A673 (cell line): ENCODE measurements around the gene AFF2. TPM values are rescaled to one million over a fixed set of nuclear protein-coding genes. Genes with fewer than 3 reads are reported as not detected.

ENCODE experiments used
- BruUV-seq: library from RNA; stranded (reverse); fragments of 400-500 nt; replicated peaks from 2 replicates; lab custom pipeline; 2021; lab: Mats Ljungman, UMichigan
- CTCF ChIA-PET: fragments of 300-600 bp; sonication (Branson Sonifier 250); formaldehyde crosslinking; loops from one replicate; lab custom pipeline; 2022; ENCODE audit warnings: antibody characterized with exemption; lab: Charles Lee
- POLR2A ChIA-PET: fragments of 300-600 bp; sonication (Branson Sonifier 250); formaldehyde crosslinking; loops from one replicate; lab custom pipeline; 2022; ENCODE audit warnings: antibody characterized with exemption; ENCODE audit not compliant: low non-redundant PET; lab: Charles Lee
- DNase-seq: peaks from one replicate; pipeline ENCODE4 v3.0.0-alpha.2; 2015; ENCODE audit warnings: low spot score
- H3K27ac ChIP-seq: fragments of 200-600 bp; sonication (generic); 2 replicates; pipeline ENCODE4 v1.5.1; 2016; ENCODE audit warnings: mixed run types, low read depth, mild to moderate bottlenecking, mixed read lengths, antibody characterized with exemption, low read length; ENCODE audit not compliant: poor library complexity, severe bottlenecking
- H3K27me3 ChIP-seq: fragments of 200-600 bp; sonication (generic); replicated peaks from 2 replicates; pipeline ENCODE4 v1.6.1; 2017; ENCODE audit warnings: mixed run types, low read depth, mild to moderate bottlenecking, mixed read lengths, antibody characterized with exemption, low read length; ENCODE audit not compliant: insufficient read depth, poor library complexity
- H3K36me3 ChIP-seq: fragments of 200-600 bp; sonication (generic); 2 replicates; pipeline ENCODE4 v1.6.1; 2016; ENCODE audit warnings: mixed run types, mild to moderate bottlenecking, mixed read lengths, antibody characterized with exemption, low read length; ENCODE audit not compliant: insufficient read depth, poor library complexity, severe bottlenecking
- H3K4me1 ChIP-seq: fragments of 200-600 bp; sonication (generic); 2 replicates; pipeline ENCODE4 v1.6.1; 2017; ENCODE audit warnings: mixed run types, mild to moderate bottlenecking, mixed read lengths, antibody characterized with exemption, low read length; ENCODE audit not compliant: insufficient read depth, poor library complexity, severe bottlenecking
- H3K4me3 ChIP-seq: fragments of 200-600 bp; sonication (generic); 2 replicates; pipeline ENCODE4 v1.5.1; 2016; ENCODE audit warnings: low read depth, mixed run types, mild to moderate bottlenecking, mixed read lengths, low read length; ENCODE audit not compliant: poor library complexity, severe bottlenecking
- H3K9me3 ChIP-seq: fragments of 200-600 bp; sonication (generic); 2 replicates; pipeline ENCODE4 v1.6.1; 2016; ENCODE audit warnings: mixed run types, low read depth, mild to moderate bottlenecking, mixed read lengths, antibody characterized with exemption, low read length; ENCODE audit not compliant: poor library complexity, severe bottlenecking
- CTCF ChIP-seq: fragments of 300-800, 200-600 bp; sonication (generic); conservative IDR thresholded peaks from 2 replicates; pipeline ENCODE4 v1.5.1; 2017; ENCODE audit warnings: low read depth, mild to moderate bottlenecking, antibody characterized with exemption, low read length, moderate library complexity, mixed read lengths
- EZH2 ChIP-seq: fragments of 200-600 bp; sonication (generic); IDR thresholded peaks from 2 replicates; pipeline ENCODE4 v1.6.1; 2017; ENCODE audit warnings: borderline replicate concordance, low read depth, mild to moderate bottlenecking, mixed read lengths, antibody characterized with exemption, low read length; ENCODE audit not compliant: poor library complexity, severe bottlenecking
- intact Hi-C: fragments of 100-400 bp; cut with micrococcal nuclease; formaldehyde crosslinking; loops from one replicate; pipeline ENCODE4 v1.10.0; 2022; ENCODE audit not compliant: unreplicated experiment
- total RNA-seq: library from RNA; stranded (reverse); gene quantifications from 2 replicates; pipeline ENCODE4 v1.2.3, GENCODE V29; 2021

The AFF2 gene
- total RNA-seq, 1 experiment from 2014 or later = not detected

DNA sequence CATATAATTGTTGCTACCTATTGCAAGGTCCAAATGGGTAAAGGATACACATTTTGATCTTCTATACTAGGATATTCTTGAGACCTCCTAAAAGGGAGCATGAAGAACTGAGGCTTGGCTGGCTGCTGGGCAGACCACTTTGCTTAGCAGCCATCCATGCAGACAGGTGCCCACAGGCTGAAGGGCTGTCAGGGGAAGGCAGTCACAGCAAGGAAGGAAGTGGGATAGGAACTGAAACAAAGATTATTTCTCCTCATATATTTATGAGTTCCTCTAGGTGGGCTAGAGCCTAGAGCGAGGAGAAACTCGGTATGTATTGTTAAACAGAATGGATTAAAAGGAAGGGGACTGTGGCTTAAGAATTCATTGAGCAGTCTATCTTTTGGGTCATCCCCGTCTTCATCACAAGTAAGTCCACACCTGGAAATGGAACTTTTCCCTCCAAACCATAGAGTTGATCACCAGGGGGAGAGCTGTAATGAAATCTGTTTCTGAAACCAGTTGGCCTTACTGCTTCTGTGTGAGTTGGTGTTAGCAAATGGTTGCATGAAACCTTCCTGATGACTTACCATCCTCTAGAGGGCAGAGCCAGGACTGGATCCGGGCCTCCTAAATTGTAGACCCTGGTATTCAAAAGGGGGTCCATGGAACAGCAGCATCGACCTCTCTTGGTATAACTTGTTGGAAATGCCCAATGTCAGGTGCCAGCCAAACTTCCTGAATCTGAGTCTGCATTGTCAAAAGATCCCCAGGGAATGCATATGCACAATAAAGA lies 42.3 kb downstream of the AFF2 start:
- Histone ChIP-seq H3K4me3 (no peak overlapping the region), H3K36me3 (no peaks in the 10 kb centered on the region), H3K4me1 (no peaks in the 10 kb centered on the region), H3K27me3 (no peaks in the 10 kb centered on the region), H3K9me3 (no peaks in the 10 kb centered on the region), H3K27ac (no peak overlapping the region)
- POLR2A ChIA-PET = no interaction called here
- TF ChIP-seq EZH2 (no peak), CTCF (no peak)
- no TSS peak for BruUV-seq
- intact Hi-C loops = no loop called here
- DNase-seq = no peak
- CTCF ChIA-PET = no interaction called here

DNA sequence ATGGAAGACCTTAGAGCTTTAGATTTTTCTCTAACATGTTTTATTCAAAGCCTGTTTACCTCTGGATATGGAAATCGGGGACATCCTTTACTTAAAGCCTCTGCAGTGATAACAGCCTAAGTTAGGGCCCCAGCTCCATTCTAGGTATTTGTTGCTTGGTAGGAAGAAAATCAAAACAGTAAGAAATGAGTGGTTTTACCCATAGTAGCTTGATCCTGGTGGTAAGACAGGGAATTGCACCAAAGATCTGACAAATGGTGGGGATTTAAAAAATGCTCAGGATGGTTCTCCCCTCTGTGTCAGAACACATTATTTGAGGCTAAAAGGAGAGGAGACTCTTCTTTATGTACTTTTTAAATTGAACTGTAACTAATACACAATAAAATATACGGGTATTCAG lies 52.4 kb downstream of the AFF2 start:
- Histone ChIP-seq H3K4me1 (no peaks in the 10 kb centered on the region), H3K36me3 (no peaks in the 10 kb centered on the region), H3K27me3 (no peaks in the 10 kb centered on the region), H3K9me3 (no peaks in the 10 kb centered on the region), H3K4me3 (no peak overlapping the region), H3K27ac (no peak overlapping the region)
- CTCF ChIA-PET = no interaction called here
- no peak for DNase-seq
- BruUV-seq = no TSS peak
- TF ChIP-seq CTCF = peak; percentile 34; the same call in 1 of the 2 replicates
- no peak for TF ChIP-seq EZH2
- POLR2A ChIA-PET = no interaction called here
- intact Hi-C loops = no loop called here

GRCh38 chrX:148555101-148555500 lies 54.7 kb downstream of the AFF2 start:
- Histone ChIP-seq H3K4me1 (no peaks in the 10 kb centered on the region), H3K4me3 (no peak overlapping the region), H3K27ac (no peak overlapping the region), H3K9me3 (no peaks in the 10 kb centered on the region), H3K36me3 (no peaks in the 10 kb centered on the region), H3K27me3 (no peaks in the 10 kb centered on the region)
- POLR2A ChIA-PET = no interaction called here
- intact Hi-C loops = no loop called here
- no TSS peak for BruUV-seq
- no peak for DNase-seq
- TF ChIP-seq EZH2 (no peak), CTCF (no peak)
- CTCF ChIA-PET = no interaction called here
